ENCODE results near the gene ADAM21.

DNA sequence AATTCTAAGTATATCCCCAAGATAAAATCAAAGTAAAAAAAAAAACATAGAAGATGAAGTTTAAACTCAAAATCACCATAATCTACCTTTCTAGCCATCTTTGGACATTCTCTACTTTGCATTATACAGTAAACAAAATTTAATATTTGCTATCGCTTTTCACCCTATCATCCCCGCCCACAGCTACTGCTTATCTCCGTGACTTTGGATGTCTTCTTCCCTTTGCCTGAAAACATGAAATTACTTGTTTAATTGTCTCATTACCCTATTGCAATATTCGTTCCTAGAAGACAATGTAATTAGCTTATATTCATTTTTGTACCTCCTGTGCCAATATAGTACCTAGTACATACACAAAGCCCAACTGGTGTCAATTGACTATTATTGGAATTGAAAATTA is 44.4 kb upstream of the ADAM21 start:
- TF ChIP-seq CTCF (IDR thresholded peaks at IDR 0.05) (no peak), POLR2A (IDR thresholded peaks at IDR 0.05) (no peak)
